ENCODE data around the gene ATP5F1E. TPM values are rescaled to one million over a fixed set of nuclear protein-coding genes. Genes with fewer than 3 reads are reported as not detected.
A peak's percentile ranks its signal among the peaks of the same experiment; 100 is the strongest.

Gene ATP5F1E
- total RNA-seq, 1 donor from 2014 or later, result 66.7 TPM

DNA sequence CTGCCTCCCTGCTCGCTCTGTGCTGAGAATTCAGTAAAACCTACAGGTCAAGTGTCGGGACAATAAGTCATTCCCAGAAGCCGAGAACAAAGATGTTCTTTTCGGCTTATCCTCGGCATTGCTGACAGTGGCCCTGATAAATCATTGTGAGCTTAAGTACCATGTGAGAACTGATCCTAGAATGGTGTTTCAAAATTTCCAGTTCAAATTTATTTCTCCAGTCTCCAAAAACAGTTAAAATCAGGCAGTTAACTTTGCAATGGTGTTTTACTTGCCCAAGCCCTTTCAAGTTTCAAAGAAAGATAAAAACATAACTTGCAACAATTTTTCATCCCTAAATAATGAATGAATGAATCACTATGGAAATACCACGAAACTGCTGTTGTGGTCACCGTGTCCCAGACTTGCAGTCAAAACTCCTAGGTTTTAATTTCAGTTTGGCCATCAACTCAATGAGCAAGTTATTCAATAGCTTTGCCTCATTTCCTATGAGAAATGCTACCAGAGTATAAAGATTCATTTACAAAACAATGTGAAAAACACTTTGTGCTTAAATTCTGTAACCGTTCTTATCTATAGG lies 4.3 kb downstream of the ATP5F1E start:
- H3K36me3 Mint-ChIP-seq (ENCODE audit: unreplicated experiment), result peaks cover 52% of the 10 kb centered on the region
- TF ChIP-seq CTCF (IDR thresholded peaks at IDR 0.05), result no peak
- no peak for DNase-seq (ENCODE audit: extremely low spot score, unreplicated experiment)
- no peaks in the 10 kb centered on the region for H3K9me3 Mint-ChIP-seq (ENCODE audit: unreplicated experiment)
- no peak overlapping the region for H3K4me3 Mint-ChIP-seq (ENCODE audit: unreplicated experiment)
- H3K4me1 Mint-ChIP-seq (ENCODE audit: unreplicated experiment), result peaks cover 52% of the 10 kb centered on the region
- no peaks in the 10 kb centered on the region for H3K27me3 Mint-ChIP-seq (ENCODE audit: unreplicated experiment)
- no peak overlapping the region for H3K27ac Mint-ChIP-seq (ENCODE audit: unreplicated experiment)

- no peak for TF ChIP-seq CTCF (IDR thresholded peaks at IDR 0.05)
- peak overlapping the region; percentile 39 for H3K27ac Mint-ChIP-seq (ENCODE audit: unreplicated experiment)
- no peaks in the 10 kb centered on the region for H3K9me3 Mint-ChIP-seq (ENCODE audit: unreplicated experiment)
- H3K4me1 Mint-ChIP-seq (ENCODE audit: unreplicated experiment), result peaks cover 52% of the 10 kb centered on the region
- no peaks in the 10 kb centered on the region for H3K27me3 Mint-ChIP-seq (ENCODE audit: unreplicated experiment)
- H3K4me3 Mint-ChIP-seq (ENCODE audit: unreplicated experiment), result no peak overlapping the region
- no peak for DNase-seq (ENCODE audit: extremely low spot score, unreplicated experiment)
- peaks cover 55% of the 10 kb centered on the region for H3K36me3 Mint-ChIP-seq (ENCODE audit: unreplicated experiment)
These were observed 5.0 kb downstream of the ATP5F1E start for GRCh38 chr20:59026904-59027740.

DNA sequence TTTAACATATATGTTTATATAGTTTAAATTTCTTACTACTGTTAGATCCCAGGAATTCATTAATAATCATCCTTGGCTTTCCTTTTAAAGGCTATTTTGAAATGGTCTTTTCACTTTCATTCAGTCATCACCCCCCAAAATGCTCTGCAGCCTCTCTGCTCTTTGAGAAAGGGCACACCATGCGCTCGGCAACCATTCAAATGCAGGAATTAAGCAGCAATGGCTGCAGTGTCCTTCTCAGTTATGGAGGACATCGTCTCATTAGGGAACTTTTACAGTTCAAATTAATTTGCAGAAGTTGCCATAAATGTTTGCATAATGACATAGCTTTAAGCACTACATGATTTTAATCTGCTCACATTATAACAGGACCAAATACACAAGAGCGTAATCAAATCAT lies 6.6 kb downstream of the ATP5F1E start:
- Mint-ChIP-seq H3K4me1 (ENCODE audit: unreplicated experiment) (peaks cover 52% of the 10 kb centered on the region), H3K4me3 (ENCODE audit: unreplicated experiment) (no peak overlapping the region), H3K9me3 (ENCODE audit: unreplicated experiment) (no peaks in the 10 kb centered on the region), H3K27ac (ENCODE audit: unreplicated experiment) (no peak overlapping the region), H3K36me3 (ENCODE audit: unreplicated experiment) (peaks cover 51% of the 10 kb centered on the region), H3K27me3 (ENCODE audit: unreplicated experiment) (no peaks in the 10 kb centered on the region)
- TF ChIP-seq CTCF (IDR thresholded peaks at IDR 0.05), result no peak
- DNase-seq (ENCODE audit: extremely low spot score, unreplicated experiment), result no peak

DNA sequence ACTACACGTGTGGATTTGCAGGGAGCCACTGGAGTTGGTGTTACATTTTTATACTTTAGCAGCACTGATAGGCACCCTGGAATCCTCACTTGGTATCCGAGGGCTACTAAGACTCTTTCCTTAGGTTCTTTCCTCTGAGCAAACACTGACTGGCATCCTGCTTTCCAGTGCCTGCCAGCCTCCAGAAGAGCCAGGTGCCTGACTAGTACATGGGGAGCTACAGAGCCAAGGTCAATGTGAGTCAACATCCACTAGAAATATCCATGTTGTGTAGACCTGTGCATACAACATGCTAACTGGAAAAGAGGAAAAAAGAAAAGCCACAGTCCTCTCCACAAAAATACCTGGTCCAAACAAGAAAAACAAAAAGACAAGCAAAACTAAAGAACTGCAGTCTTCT lies 7.0 kb downstream of the ATP5F1E start:
- Mint-ChIP-seq H3K4me1 (ENCODE audit: unreplicated experiment) (peaks cover 48% of the 10 kb centered on the region), H3K9me3 (ENCODE audit: unreplicated experiment) (no peaks in the 10 kb centered on the region), H3K4me3 (ENCODE audit: unreplicated experiment) (no peak overlapping the region), H3K27me3 (ENCODE audit: unreplicated experiment) (no peaks in the 10 kb centered on the region), H3K27ac (ENCODE audit: unreplicated experiment) (no peak overlapping the region), H3K36me3 (ENCODE audit: unreplicated experiment) (peaks cover 47% of the 10 kb centered on the region)
- DNase-seq (ENCODE audit: extremely low spot score, unreplicated experiment), result peak; percentile 25
- TF ChIP-seq CTCF (IDR thresholded peaks at IDR 0.05), result no peak

- peaks cover 38% of the 10 kb centered on the region for H3K36me3 Mint-ChIP-seq (ENCODE audit: unreplicated experiment)
- no peak overlapping the region for H3K4me3 Mint-ChIP-seq (ENCODE audit: unreplicated experiment)
- peaks cover 38% of the 10 kb centered on the region for H3K4me1 Mint-ChIP-seq (ENCODE audit: unreplicated experiment)
- TF ChIP-seq CTCF (IDR thresholded peaks at IDR 0.05), result no peak
- no peak overlapping the region for H3K27ac Mint-ChIP-seq (ENCODE audit: unreplicated experiment)
- no peaks in the 10 kb centered on the region for H3K9me3 Mint-ChIP-seq (ENCODE audit: unreplicated experiment)
- no peaks in the 10 kb centered on the region for H3K27me3 Mint-ChIP-seq (ENCODE audit: unreplicated experiment)
- DNase-seq (ENCODE audit: extremely low spot score, unreplicated experiment), result peak; percentile 81
These were observed 8.0 kb downstream of the ATP5F1E start for GRCh38 chr20:59024111-59024530.
